Osteoblast (primary cell): Measurements from ENCODE around the gene TAAR9. TPM values are rescaled to one million over a fixed set of nuclear protein-coding genes. Genes with fewer than 3 reads are reported as not detected.

Experiments used
- DNase-seq: peaks from one replicate; pipeline ENCODE4 v3.0.0; 2011; ENCODE audit warnings: low spot score, mixed read lengths; ENCODE audit not compliant: insufficient read length; ENCODE audit errors: missing footprints
- H2AFZ ChIP-seq: 2 replicates; pipeline ENCODE4 v1.6.0; 2011; ENCODE audit warnings: mild to moderate bottlenecking, low read length
- H3K27ac ChIP-seq: 2 replicates; pipeline ENCODE4 v1.5.1; 2011; ENCODE audit warnings: mild to moderate bottlenecking, low read depth, low read length, moderate library complexity
- H3K27me3 ChIP-seq: 2 replicates; pipeline ENCODE4 v1.6.0; 2012; ENCODE audit warnings: mild to moderate bottlenecking, control low read depth, inconsistent platforms, low read length, moderate library complexity; ENCODE audit not compliant: insufficient read depth
- H3K36me3 ChIP-seq: 2 replicates; pipeline ENCODE4 v1.5.1; 2011; ENCODE audit warnings: mild to moderate bottlenecking, low read length, control low read depth, moderate library complexity; ENCODE audit not compliant: insufficient read depth
- H3K4me1 ChIP-seq: 2 replicates; pipeline ENCODE4 v1.5.1; 2011; ENCODE audit warnings: mild to moderate bottlenecking, low read length, control low read depth, moderate library complexity; ENCODE audit not compliant: insufficient read depth
- H3K4me2 ChIP-seq: 2 replicates; pipeline ENCODE4 v1.6.0; 2011; ENCODE audit warnings: mild to moderate bottlenecking, low read length; ENCODE audit not compliant: insufficient read depth
- H3K4me3 ChIP-seq: fragments of 200-600 bp; sonication (generic); 3 replicates; pipeline ENCODE4 v1.5.1; 2012; ENCODE audit warnings: mild to moderate bottlenecking, low read length, inconsistent platforms; ENCODE audit not compliant: insufficient read depth
- H3K79me2 ChIP-seq: 2 replicates; pipeline ENCODE4 v1.6.0; 2012; ENCODE audit warnings: mild to moderate bottlenecking, low read length, control low read depth, inconsistent platforms; ENCODE audit not compliant: insufficient read depth
- H3K9me3 ChIP-seq: 2 replicates; pipeline ENCODE4 v1.5.1; 2011; ENCODE audit warnings: low read depth, low read length, control low read depth
- H4K20me1 ChIP-seq: 2 replicates; pipeline ENCODE4 v1.6.0; 2012; ENCODE audit warnings: mild to moderate bottlenecking, low read length, control low read depth; ENCODE audit not compliant: insufficient read depth
- CTCF ChIP-seq: IDR thresholded peaks from 2 replicates; pipeline ENCODE4 v1.5.1; 2011; ENCODE audit warnings: mild to moderate bottlenecking, low read depth, low read length, moderate library complexity; ENCODE audit errors: extremely low read depth
- total RNA-seq: library from RNA; depleted of rRNA; stranded (reverse); fragments of >200 nt; gene quantifications from 2 replicates; pipeline ENCODE4 v1.2.3, GENCODE V29; 2012

The TAAR9 gene
- total RNA-seq, 1 donor, result not detected

- Histone ChIP-seq H3K4me1 (peaks cover 34% of the 10 kb centered on the region), H3K36me3 (no peaks in the 10 kb centered on the region), H4K20me1 (peaks cover 7% of the 10 kb centered on the region), H3K79me2 (peaks cover 26% of the 10 kb centered on the region), H3K27ac (no peak overlapping the region), H3K4me3 (no peak overlapping the region), H3K4me2 (no peak overlapping the region), H3K9me3 (no peaks in the 10 kb centered on the region), H2AFZ (no peak overlapping the region), H3K27me3 (peaks cover 3% of the 10 kb centered on the region)
- TF ChIP-seq CTCF, result no peak
- DNase-seq, result no peak
Observed at GRCh38 chr6:132515386-132515785, 22.7 kb upstream of the TAAR9 start.

- DNase-seq, result peak; percentile 31
- Histone ChIP-seq H3K9me3 (no peaks in the 10 kb centered on the region), H3K4me1 (peaks cover 13% of the 10 kb centered on the region)
Observed at GRCh38 chr6:132520953-132521352, 17.1 kb upstream of the TAAR9 start.

GRCh38 chr6:132524646-132525045 is 13.4 kb upstream of the TAAR9 start:
- TF ChIP-seq CTCF, result no peak
- no peaks in the 10 kb centered on the region for H3K9me3 ChIP-seq
- no peak overlapping the region for H2AFZ ChIP-seq
- H4K20me1 ChIP-seq, result no peaks in the 10 kb centered on the region
- H3K79me2 ChIP-seq, result no peaks in the 10 kb centered on the region
- no peak overlapping the region for H3K4me3 ChIP-seq
- H3K36me3 ChIP-seq, result no peaks in the 10 kb centered on the region
- DNase-seq, result no peak
- H3K27ac ChIP-seq, result no peak overlapping the region
- H3K4me2 ChIP-seq, result no peak overlapping the region
- H3K27me3 ChIP-seq, result no peaks in the 10 kb centered on the region
- H3K4me1 ChIP-seq, result peaks cover 13% of the 10 kb centered on the region

More at GRCh38 chr6:132520953-132521352, 17.1 kb upstream of the TAAR9 start:
- no peak overlapping the region for H3K4me3 ChIP-seq
- no peaks in the 10 kb centered on the region for H3K79me2 ChIP-seq
- TF ChIP-seq CTCF, result no peak
- H3K4me2 ChIP-seq, result peak overlapping the region; percentile 56
- H2AFZ ChIP-seq, result no peak overlapping the region
- H4K20me1 ChIP-seq, result no peaks in the 10 kb centered on the region
- H3K27me3 ChIP-seq, result peaks cover 3% of the 10 kb centered on the region
- peak overlapping the region; percentile 49 for H3K27ac ChIP-seq
- no peaks in the 10 kb centered on the region for H3K36me3 ChIP-seq

GRCh38 chr6:132525866-132526265 is 12.2 kb upstream of the TAAR9 start:
- Histone ChIP-seq H3K27ac (no peak overlapping the region), H3K79me2 (no peaks in the 10 kb centered on the region), H2AFZ (no peak overlapping the region), H3K27me3 (peaks cover 3% of the 10 kb centered on the region), H3K4me1 (peaks cover 11% of the 10 kb centered on the region), H3K36me3 (no peaks in the 10 kb centered on the region), H3K4me2 (no peak overlapping the region), H4K20me1 (no peaks in the 10 kb centered on the region), H3K4me3 (no peak overlapping the region), H3K9me3 (no peaks in the 10 kb centered on the region)
- no peak for TF ChIP-seq CTCF
- DNase-seq, result no peak
